H1 (cell line): Measurements from ENCODE around the gene DCTN3.

Experiments
- CTBP2 ChIP-seq: IDR thresholded peaks from 2 replicates; pipeline ENCODE4 v1.7.0; 2011; ENCODE audit warnings: borderline replicate concordance, mild to moderate bottlenecking, moderate library complexity, mixed read lengths, low read length; ENCODE audit not compliant: insufficient read depth, insufficient read length
- NRF1 ChIP-seq: IDR thresholded peaks from 2 replicates; pipeline ENCODE4 v1.6.1; 2011; ENCODE audit warnings: mild to moderate bottlenecking, low read depth, low read length, improper control_type of control experiment
- SAP30 ChIP-seq: fragments of 300-600 bp; sonication (generic); IDR thresholded peaks from 2 replicates; pipeline ENCODE4 v1.7.1; 2012; ENCODE audit warnings: low read length, moderate library complexity, mild to moderate bottlenecking, inconsistent platforms; ENCODE audit not compliant: insufficient read depth, insufficient replicate concordance
- TF ChIP-seq, protein P1 (sequence below), 3 experiments: IDR thresholded peaks; 1 replicate in 2 of 3; 2 replicates in 1 of 3; pipeline versions ENCODE4 v1.5.1 to v1.6.1; 2011; ENCODE audit warnings: low read length in 3 of 3, mild to moderate bottlenecking in 3 of 3, inconsistent platforms in 2 of 3, low read depth in 1 of 3, moderate library complexity in 1 of 3; ENCODE audit not compliant: insufficient read depth in 1 of 3; ENCODE audit errors: control extremely low read depth in 1 of 3
- TF ChIP-seq, protein P2 (sequence below): IDR thresholded peaks from 2 replicates; pipeline ENCODE4 v1.6.1; 2011; ENCODE audit warnings: low read length, improper control_type of control experiment

GRCh38 chr9:34646211-34647083 lies 26.2 kb upstream of the DCTN3 start, which contains the start of gene GALT:
- TF ChIP-seq, protein P1, sequence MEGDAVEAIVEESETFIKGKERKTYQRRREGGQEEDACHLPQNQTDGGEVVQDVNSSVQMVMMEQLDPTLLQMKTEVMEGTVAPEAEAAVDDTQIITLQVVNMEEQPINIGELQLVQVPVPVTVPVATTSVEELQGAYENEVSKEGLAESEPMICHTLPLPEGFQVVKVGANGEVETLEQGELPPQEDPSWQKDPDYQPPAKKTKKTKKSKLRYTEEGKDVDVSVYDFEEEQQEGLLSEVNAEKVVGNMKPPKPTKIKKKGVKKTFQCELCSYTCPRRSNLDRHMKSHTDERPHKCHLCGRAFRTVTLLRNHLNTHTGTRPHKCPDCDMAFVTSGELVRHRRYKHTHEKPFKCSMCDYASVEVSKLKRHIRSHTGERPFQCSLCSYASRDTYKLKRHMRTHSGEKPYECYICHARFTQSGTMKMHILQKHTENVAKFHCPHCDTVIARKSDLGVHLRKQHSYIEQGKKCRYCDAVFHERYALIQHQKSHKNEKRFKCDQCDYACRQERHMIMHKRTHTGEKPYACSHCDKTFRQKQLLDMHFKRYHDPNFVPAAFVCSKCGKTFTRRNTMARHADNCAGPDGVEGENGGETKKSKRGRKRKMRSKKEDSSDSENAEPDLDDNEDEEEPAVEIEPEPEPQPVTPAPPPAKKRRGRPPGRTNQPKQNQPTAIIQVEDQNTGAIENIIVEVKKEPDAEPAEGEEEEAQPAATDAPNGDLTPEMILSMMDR (IDR thresholded peaks at IDR 0.05; ENCODE audit: control extremely low read depth in 1 of 3, insufficient read depth in 1 of 3, low read depth in 1 of 3, low read length in 3 of 3) = peak; percentile 67 to 89 (median 72)
- no peak for TF ChIP-seq CTBP2
- no peak for TF ChIP-seq SAP30
- no peak for TF ChIP-seq NRF1
- TF ChIP-seq, protein P2, sequence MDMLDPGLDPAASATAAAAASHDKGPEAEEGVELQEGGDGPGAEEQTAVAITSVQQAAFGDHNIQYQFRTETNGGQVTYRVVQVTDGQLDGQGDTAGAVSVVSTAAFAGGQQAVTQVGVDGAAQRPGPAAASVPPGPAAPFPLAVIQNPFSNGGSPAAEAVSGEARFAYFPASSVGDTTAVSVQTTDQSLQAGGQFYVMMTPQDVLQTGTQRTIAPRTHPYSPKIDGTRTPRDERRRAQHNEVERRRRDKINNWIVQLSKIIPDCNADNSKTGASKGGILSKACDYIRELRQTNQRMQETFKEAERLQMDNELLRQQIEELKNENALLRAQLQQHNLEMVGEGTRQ = peak; percentile 98
